CD14-positive monocyte (primary cell): ENCODE results near the gene SLC17A7. TPM values are rescaled to one million over a fixed set of nuclear protein-coding genes. Genes with fewer than 3 reads are reported as not detected.

Experiments used
- DNase-seq, 3 donors: peaks; one replicate each; pipeline ENCODE4 v3.0.0-alpha.2; 2011 to 2022
- H2AFZ ChIP-seq: 2 replicates; pipeline ENCODE4 v1.6.0; 2012; ENCODE audit warnings: mild to moderate bottlenecking, low read depth, low read length, inconsistent platforms; ENCODE audit not compliant: insufficient read depth, poor library complexity, severe bottlenecking
- H3K27ac ChIP-seq, 2 donors: 1 replicate in 1 of 2; 2 replicates in 1 of 2; pipeline ENCODE4 v1.5.1; 2012 to 2013; ENCODE audit warnings: low read length in 2 of 2, control low read depth in 1 of 2, inconsistent platforms in 1 of 2, low read depth in 1 of 2, mild to moderate bottlenecking in 1 of 2
- H3K27me3 ChIP-seq, 2 donors: one replicate each; pipeline versions ENCODE4 v1.6.0 to v1.6.1; 2011 to 2013; ENCODE audit warnings: low read length in 2 of 2; ENCODE audit not compliant: control insufficient read depth in 2 of 2, insufficient read depth in 2 of 2
- H3K36me3 ChIP-seq, 2 donors: replicated peaks in 1 of 2; 1 replicate in 1 of 2; 2 replicates in 1 of 2; pipeline versions ENCODE4 v1.5.1 to v1.6.1; 2012 to 2013; ENCODE audit warnings: low read length in 2 of 2, control low read depth in 1 of 2, inconsistent platforms in 1 of 2, mild to moderate bottlenecking in 1 of 2; ENCODE audit not compliant: insufficient read depth in 2 of 2, control insufficient read depth in 1 of 2
- H3K4me1 ChIP-seq, 2 donors: 1 replicate in 1 of 2; 2 replicates in 1 of 2; pipeline versions ENCODE4 v1.5.1 to v1.6.1; 2012 to 2013; ENCODE audit warnings: low read length in 2 of 2, control low read depth in 1 of 2, inconsistent platforms in 1 of 2, mild to moderate bottlenecking in 1 of 2, moderate library complexity in 1 of 2; ENCODE audit not compliant: insufficient read depth in 2 of 2, control insufficient read depth in 1 of 2
- H3K4me2 ChIP-seq: replicated peaks from 2 replicates; pipeline ENCODE3; 2012; ENCODE audit warnings: low read length, moderate library complexity, mild to moderate bottlenecking; ENCODE audit not compliant: poor library complexity, severe bottlenecking; ENCODE audit errors: extremely low read depth
- H3K4me3 ChIP-seq, 3 experiments: fragments of 200-600 bp in 1 of 3; sonication (generic) in 1 of 3; replicated peaks in 1 of 3; 1 replicate in 2 of 3; 2 replicates in 1 of 3; pipeline ENCODE4 v1.5.1; 2011 to 2013; ENCODE audit warnings: low read length in 3 of 3, mild to moderate bottlenecking in 3 of 3, control low read depth in 2 of 3, low read depth in 2 of 3, inconsistent platforms in 1 of 3, moderate library complexity in 1 of 3
- H3K79me2 ChIP-seq: 2 replicates; pipeline ENCODE4 v1.6.0; 2012; ENCODE audit warnings: mild to moderate bottlenecking, control low read depth, inconsistent platforms, low read length, moderate library complexity; ENCODE audit not compliant: insufficient read depth
- H3K9ac ChIP-seq: 2 replicates; pipeline ENCODE4 v1.6.0; 2017; ENCODE audit warnings: low read length, mild to moderate bottlenecking; ENCODE audit not compliant: insufficient read depth, poor library complexity, severe bottlenecking
- H3K9me3 ChIP-seq, 2 donors: replicated peaks in 1 of 2; 1 replicate in 1 of 2; 2 replicates in 1 of 2; pipeline versions ENCODE4 v1.5.1 to v1.6.1; 2012 to 2013; ENCODE audit warnings: low read length in 2 of 2, control low read depth in 1 of 2; ENCODE audit not compliant: control insufficient read depth in 1 of 2, insufficient read depth in 1 of 2
- H4K20me1 ChIP-seq: 2 replicates; pipeline ENCODE4 v1.6.0; 2012; ENCODE audit warnings: mild to moderate bottlenecking, low read length, control low read depth, moderate library complexity; ENCODE audit not compliant: insufficient read depth
- H3K27ac Mint-ChIP-seq, 7 donors: one replicate each; pipeline ENCODE4 v1.8.0; 2020; ENCODE audit warnings: mild to moderate bottlenecking in 7 of 7, mixed read lengths in 7 of 7, moderate library complexity in 6 of 7, inconsistent platforms in 2 of 7
- H3K27me3 Mint-ChIP-seq, 3 donors: one replicate each; pipeline ENCODE4 v1.8.0; 2021 to 2022; ENCODE audit warnings: low read depth in 3 of 3, mild to moderate bottlenecking in 3 of 3, mixed read lengths in 3 of 3, moderate library complexity in 3 of 3, inconsistent platforms in 1 of 3
- H3K36me3 Mint-ChIP-seq, 2 donors: one replicate each; pipeline ENCODE4 v1.8.0; 2020; ENCODE audit warnings: mixed read lengths in 2 of 2, inconsistent platforms in 1 of 2, mild to moderate bottlenecking in 1 of 2
- H3K4me1 Mint-ChIP-seq: one replicate; pipeline ENCODE4 v1.8.0; 2020; ENCODE audit warnings: mild to moderate bottlenecking, mixed read lengths
- H3K4me3 Mint-ChIP-seq, 2 donors: one replicate each; pipeline ENCODE4 v1.8.0; 2020; ENCODE audit warnings: mild to moderate bottlenecking in 2 of 2, mixed read lengths in 2 of 2, moderate library complexity in 1 of 2
- H3K9me3 Mint-ChIP-seq, 7 donors: one replicate each; pipeline ENCODE4 v1.8.0; 2020 to 2022; ENCODE audit warnings: mixed read lengths in 7 of 7, mild to moderate bottlenecking in 6 of 7, moderate library complexity in 6 of 7, inconsistent platforms in 2 of 7
- WGBS: methylation state at CpG from one replicate; pipeline ENCODE4 v1.1.5; 2013; ENCODE audit warnings: missing lambda C conversion rate; ENCODE audit not compliant: insufficient coverage; 5-methylcytosine and 5-hydroxymethylcytosine counted together
- intact Hi-C, 2 donors: fragments of 100-400 bp; cut with micrococcal nuclease; formaldehyde crosslinking; loops; one replicate each; pipeline versions ENCODE4 v1.15.0 to v1.15.1; 2023
- polyA plus RNA-seq, 3 donors: library from polyadenylated mRNA; depleted of rRNA in 1 of 3; unstranded in 2 of 3; stranded (reverse) in 1 of 3; fragments of 300-500 nt in 2 of 3; fragments of >200 nt in 1 of 3; fragmentation: Illumina TruSeq in 2 of 3; gene quantifications; 1 replicate in 2 of 3; 2 replicates in 1 of 3; pipeline ENCODE4 v1.2.3, GENCODE V29; 2012 to 2021
- TF ChIP-seq, protein P1 (sequence below): fragments of 200-600 bp; IDR thresholded peaks from one replicate; pipeline ENCODE4 v1.8.0; 2022; ENCODE audit warnings: antibody characterized with exemption, mild to moderate bottlenecking

SLC17A7 gene
- polyA plus RNA-seq, 3 donors: 0.04 to 0.09 TPM; not detected in 1

DNA sequence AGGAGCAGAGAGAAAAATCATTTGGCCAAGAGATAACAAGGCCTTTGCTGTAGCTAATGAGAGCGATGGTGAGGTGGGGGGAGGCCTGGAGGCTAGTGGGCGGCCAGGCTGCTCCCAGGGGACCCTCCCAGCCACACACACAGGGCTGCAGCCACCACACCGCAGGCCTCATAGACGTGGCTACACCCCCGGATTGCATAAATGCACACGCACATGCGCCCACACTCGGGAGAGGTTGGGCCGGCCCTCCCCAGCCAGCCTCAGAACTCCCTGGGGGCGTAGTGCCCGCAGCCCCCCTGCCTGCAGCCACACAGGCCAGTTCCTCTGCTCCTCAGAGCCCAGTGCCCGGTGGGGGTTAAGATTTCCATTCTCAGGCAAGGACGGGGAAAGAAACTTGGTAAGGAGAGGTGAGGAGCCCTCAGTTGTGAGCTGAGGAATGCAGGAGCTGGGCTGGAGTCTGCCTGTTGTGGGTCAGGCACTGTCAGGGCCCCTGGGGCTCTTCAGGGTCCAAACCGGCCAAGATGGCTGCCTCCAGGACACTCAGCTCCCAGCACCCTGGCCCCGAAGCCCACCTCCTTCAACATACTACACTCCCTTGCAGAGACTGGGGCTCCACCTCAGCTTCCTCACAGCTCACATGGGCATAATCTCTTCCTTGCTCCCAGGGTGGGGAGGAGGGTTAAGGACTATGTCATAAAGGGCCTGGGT is 26.1 kb downstream of the SLC17A7 start:
- H3K27ac Mint-ChIP-seq: no peak overlapping the region

DNA sequence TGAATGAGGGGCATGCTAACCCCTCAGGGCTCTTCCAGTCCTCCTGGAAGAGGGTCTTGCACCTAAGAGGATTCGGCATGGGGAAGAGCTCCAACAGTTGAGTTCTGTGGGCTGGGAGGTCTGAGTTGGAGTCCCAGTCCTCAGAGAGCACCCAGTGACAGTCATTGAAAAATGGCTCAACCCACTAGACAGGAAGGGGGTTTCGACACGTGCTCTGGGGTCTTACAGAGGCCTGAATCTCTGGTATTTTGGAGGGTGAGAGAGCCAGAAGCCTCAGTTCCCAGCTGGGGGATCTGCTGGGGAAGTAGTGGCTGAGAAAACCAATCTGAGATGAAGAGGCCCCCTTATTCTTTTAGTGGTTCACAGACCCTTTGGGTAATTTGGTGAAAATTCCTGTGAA is 27.1 kb downstream of the SLC17A7 start:
- Histone ChIP-seq H3K4me1 (peaks cover 8 to 10% of the 10 kb centered on the region in 2 donors), H3K79me2 (no peaks in the 10 kb centered on the region), H3K27me3 (peaks cover 2% of the 10 kb centered on the region in 2 donors), H2AFZ (no peak overlapping the region), H3K36me3 (no peaks in the 10 kb centered on the region), H3K4me2 (no peak overlapping the region), H4K20me1 (no peaks in the 10 kb centered on the region), H3K9me3 (no peaks in the 10 kb centered on the region), H3K9ac (no peak overlapping the region), H3K4me3 (no peak overlapping the region), H3K27ac (no peak overlapping the region)
- Mint-ChIP-seq H3K27ac (no peak overlapping the region), H3K4me3 (no peak overlapping the region), H3K27me3 (peaks cover 12 to 18% (median 15%) of the 10 kb centered on the region in 3 donors), H3K4me1 (peaks cover 26% of the 10 kb centered on the region), H3K36me3 (no peaks in the 10 kb centered on the region), H3K9me3 (peaks cover 0 to 4% (median 0%) of the 10 kb centered on the region in 7 donors)
- intact Hi-C loops: no loop called here
- TF ChIP-seq, protein P1, sequence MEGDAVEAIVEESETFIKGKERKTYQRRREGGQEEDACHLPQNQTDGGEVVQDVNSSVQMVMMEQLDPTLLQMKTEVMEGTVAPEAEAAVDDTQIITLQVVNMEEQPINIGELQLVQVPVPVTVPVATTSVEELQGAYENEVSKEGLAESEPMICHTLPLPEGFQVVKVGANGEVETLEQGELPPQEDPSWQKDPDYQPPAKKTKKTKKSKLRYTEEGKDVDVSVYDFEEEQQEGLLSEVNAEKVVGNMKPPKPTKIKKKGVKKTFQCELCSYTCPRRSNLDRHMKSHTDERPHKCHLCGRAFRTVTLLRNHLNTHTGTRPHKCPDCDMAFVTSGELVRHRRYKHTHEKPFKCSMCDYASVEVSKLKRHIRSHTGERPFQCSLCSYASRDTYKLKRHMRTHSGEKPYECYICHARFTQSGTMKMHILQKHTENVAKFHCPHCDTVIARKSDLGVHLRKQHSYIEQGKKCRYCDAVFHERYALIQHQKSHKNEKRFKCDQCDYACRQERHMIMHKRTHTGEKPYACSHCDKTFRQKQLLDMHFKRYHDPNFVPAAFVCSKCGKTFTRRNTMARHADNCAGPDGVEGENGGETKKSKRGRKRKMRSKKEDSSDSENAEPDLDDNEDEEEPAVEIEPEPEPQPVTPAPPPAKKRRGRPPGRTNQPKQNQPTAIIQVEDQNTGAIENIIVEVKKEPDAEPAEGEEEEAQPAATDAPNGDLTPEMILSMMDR: no peak
- no peak for DNase-seq
- 57% methylated on average over 3 of the region's 3 CpGs for WGBS

More for the DNA sequence above, 26.1 kb downstream of the SLC17A7 start:
- Histone ChIP-seq H4K20me1 (no peaks in the 10 kb centered on the region), H3K4me3 (no peak overlapping the region), H3K27ac (no peak overlapping the region), H3K9ac (no peak overlapping the region), H3K9me3 (no peaks in the 10 kb centered on the region), H3K79me2 (no peaks in the 10 kb centered on the region), H3K36me3 (no peaks in the 10 kb centered on the region), H3K27me3 (peaks cover 6 to 12% of the 10 kb centered on the region in 2 donors), H3K4me2 (no peak overlapping the region), H3K4me1 (peaks cover 0 to under 1% of the 10 kb centered on the region in 2 donors), H2AFZ (no peak overlapping the region)
- Mint-ChIP-seq H3K4me3 (no peak overlapping the region), H3K9me3 (peaks cover 0 to 2% (median 0%) of the 10 kb centered on the region in 7 donors), H3K36me3 (peaks cover 0 to 2% of the 10 kb centered on the region in 2 donors), H3K4me1 (peaks cover 17% of the 10 kb centered on the region), H3K27me3 (peaks cover 20 to 27% (median 25%) of the 10 kb centered on the region in 3 donors)
- 34% methylated on average over 11 of the region's 15 CpGs for WGBS
- no peak for DNase-seq
- intact Hi-C loops: no loop called here
- TF ChIP-seq, protein P1: no peak
